HG03439 (cell line): ENCODE measurements around the gene ABHD17A.

Source experiments
- ATAC-seq: cut with Tn5 transposase; IDR thresholded peaks from one replicate; pipeline ENCODE4 v1.9.1; 2021; ENCODE audit warnings: mild to moderate bottlenecking, moderate library complexity; ENCODE audit not compliant: unreplicated experiment

Gene ABHD17A

DNA sequence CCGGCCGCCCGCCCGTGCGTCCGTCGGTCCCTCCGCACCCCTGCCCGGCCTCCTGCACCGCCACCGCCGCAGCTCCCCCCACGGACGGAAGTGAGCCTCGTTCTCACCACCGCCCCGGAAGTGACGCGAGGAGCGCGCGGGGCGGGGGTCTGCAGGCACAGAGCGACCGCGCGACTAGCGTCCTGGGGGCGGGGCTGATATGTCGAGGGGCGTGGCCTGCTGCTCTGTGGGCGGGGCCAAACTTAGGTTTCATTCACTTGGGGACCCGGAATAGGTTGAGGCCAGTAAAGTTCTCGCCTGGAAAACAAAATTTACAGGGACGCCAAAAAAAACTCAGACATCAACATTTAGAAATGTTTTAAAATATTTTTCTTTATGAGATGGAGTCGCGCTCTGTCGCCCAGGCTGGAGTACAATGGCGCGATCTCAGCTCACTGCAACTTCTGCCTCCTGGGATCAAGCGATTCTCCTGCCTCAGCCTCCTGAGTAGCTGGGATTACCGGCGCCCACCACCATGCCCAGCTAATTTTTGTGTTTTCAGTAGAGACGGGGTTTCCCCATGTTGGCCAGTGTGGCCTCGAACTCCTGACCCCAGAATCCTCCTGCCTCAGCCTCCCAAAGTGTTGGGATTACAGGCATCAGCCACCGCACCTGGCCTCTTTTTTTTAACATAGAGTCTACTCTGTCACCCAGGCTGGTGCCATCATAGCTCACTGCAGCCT, at the start of gene ABHD17A:
Gene ABHD17A, minus strand, starts transcription at position 99 of the 722 bp plus-strand sequence. CDS start 3,930 bp downstream, outside the sequence.
- ATAC-seq: peak; percentile 70

DNA sequence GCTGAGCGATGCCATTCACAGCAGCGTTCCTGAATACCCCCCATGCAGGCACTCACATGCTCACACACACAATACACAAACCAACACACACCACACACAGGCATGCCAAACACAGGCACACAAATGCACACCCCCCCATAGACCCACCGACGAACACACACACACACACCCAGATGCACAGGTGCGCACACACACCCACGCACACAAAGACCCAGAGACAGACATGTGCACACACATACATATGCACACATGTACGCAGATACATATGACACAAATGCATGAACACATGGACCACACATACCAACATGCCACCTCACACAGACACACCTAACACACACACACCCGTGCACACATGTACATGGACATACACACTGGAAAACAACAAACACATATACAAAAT, 48.6 kb upstream of the ABHD17A start:
- no peak for ATAC-seq

DNA sequence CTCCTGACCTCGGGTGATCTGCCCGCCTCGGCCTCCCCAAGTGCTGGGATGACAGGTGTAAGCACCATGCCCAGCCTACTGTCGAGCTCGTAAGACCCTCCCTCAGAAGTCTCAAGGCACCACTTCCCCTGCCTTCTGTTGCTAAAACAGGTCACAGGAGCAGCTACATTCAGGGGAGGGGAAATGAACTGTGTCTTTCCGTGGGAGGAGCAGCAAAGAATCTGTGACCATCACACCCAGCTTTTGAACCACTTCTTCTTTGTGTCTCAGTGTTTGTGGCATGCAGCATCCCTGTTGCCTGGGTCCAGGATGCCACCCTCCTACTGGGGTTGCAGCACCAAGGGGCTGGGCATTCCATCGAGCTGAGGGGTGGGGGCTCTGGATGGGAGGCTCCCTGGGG, 47.9 kb upstream of the ABHD17A start:
- ATAC-seq: no peak

DNA sequence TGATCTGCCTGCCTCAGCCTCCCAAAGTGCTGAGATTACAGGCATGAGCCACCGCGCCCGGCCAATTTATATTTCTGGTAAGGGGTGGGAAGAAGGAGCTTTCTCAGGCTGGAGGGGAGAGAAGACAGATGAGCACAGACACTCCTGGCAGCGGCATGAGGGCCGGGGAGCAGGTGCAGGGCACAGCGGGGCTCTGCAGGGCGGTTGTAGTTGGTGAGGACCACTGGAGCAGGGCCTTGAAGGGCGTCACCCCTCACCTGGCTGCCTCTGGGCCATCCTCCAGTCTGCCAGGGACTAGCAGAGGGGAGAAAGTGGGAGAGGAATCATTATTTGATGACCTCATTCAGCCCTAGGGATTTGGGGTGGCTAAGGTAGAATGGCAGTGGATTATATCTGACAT, 47.1 kb upstream of the ABHD17A start:
- no peak for ATAC-seq

DNA sequence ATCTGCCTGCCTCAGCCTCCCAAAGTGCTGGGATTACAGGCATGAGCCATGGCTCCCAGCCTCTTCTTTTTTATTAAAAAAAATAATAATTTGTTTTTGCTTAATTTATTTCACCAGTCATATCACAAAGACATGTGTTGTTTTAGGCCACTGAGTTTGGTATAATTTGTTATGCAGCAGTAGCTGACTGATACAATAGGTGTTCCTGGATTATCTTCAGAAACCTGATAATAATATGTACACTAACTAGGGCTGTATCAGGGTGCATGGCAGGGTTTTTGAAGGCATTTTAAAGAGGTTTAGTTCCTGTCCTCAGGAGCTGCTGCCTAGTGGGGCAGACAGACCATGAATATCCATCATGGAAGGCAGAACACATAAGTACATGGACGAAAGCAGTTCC, 46.1 kb upstream of the ABHD17A start:
- no peak for ATAC-seq

DNA sequence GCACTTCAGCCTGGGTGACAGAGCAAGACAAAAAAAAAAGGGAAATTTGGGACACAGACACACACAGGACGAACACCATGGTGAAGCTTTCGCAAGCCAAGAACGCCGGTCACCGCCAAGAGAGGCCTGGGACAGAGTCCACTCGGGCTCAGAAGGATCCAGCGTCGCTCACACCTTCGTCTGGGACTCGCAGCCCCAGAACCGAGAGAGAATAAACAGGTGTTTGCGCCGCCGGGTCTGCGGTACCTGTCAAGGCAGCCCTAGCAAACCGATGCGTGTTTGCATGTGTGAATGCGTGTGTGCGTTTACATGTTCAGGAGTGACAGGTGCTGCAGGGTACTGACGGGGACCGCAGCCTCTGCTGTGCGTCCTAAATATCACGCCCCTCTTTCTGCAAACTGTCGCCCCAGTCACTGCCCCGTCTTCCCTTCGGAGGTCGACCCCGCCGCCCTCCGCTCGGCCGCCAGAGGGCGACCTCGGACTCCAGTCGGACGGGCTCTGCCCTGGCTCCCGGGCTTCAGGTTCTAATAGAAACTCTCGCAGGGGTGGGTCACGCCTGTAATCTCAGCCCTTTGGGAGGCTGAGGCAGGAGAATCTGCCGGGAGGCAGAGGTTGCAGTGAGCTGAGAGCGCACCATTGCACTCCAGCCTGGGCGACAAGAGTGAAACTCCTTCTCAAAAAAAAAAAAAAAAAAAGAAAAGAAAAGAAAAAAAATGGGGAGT, 43.9 kb upstream of the ABHD17A start:
- no peak for ATAC-seq

DNA sequence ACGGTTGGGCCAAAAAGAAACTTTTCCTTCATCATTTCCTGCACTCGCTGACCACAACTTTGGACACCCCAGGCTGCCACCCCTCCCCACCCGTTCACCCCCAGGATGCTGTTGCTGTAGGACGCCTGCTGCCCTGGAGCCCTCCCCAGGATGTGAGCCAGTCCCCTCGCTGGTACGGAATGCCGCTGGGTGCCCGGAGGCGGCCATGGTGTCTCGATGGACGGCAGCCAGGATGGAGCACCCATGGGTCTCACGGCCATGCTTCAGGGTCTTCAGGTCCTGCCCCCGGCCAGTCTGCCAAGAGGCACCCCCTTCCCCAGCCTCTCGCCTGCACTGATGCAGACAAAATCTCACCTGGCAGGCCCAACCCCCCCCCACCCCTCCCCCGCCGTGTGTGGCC, 40.2 kb upstream of the ABHD17A start:
- ATAC-seq: no peak

DNA sequence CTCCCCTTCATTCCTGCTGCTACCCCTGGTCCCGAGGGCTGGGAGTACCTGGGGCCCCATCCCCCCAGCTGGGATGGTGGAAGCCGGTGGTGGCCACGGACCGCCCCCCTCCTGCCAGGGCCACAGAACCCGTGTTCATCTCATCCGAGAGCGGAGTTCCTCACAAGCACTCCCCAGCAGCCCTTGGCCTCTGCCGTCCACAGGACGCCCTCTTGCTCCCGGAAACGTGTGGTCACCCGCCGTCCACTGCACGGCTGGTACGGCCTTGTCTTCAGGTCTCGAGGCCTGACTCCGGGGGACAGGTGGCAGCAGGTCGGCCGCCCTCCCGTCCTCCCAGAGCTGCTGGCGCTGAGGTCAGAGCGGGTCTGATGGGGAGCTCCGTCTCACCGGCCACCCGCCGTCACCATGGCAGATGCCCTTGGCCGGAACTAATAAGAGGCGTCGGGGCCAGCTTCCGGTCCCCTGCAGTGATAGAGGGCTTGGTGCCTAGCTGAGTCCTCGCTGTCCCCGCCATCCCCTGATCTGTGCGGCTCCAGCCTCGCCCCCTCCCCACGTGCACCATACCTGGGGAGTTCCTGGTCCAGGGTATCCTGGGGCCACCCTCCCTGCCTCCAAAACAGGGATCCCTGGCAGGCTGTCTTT, 39.1 kb upstream of the ABHD17A start:
- no peak for ATAC-seq

DNA sequence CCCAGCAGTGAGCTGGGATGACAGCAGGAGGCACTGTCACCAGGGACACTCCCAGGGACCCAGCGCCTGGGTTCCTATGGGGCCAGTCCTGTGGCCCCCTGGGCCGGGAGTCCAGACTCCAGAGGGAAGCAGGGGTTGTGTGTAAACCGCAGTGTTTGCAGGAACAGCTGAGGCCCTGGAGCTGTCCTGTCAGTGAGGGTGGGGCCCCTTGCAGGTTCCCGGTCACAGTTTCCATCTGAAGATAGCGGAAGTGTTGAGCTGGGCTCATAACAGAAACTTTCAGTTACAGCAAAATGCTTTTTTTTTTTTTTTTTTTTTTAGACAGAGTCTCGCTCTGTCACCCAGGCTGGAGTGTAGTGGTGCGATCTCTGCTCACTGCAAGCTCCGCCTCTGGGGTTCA, 38.0 kb upstream of the ABHD17A start:
- no peak for ATAC-seq

DNA sequence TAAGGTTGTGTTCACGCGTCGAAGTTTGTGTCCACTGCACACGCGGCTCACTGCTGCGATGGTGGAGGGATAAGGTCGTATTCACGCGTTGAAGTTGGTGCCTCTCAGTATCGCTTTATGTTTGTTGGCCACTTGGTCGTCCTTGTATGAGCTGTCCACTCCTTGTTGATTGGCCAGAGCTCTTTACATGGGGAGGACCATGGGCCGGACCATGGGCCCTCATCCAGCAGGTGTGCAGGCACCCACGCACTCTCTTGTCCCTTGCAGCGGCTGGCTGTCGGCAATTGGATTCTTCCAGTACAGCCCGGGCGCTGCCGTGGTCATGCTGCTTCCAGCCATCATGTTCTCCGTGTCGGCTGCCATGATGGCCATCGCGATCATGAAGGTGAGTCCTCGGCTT, 37.5 kb upstream of the ABHD17A start:
- ATAC-seq: no peak

DNA sequence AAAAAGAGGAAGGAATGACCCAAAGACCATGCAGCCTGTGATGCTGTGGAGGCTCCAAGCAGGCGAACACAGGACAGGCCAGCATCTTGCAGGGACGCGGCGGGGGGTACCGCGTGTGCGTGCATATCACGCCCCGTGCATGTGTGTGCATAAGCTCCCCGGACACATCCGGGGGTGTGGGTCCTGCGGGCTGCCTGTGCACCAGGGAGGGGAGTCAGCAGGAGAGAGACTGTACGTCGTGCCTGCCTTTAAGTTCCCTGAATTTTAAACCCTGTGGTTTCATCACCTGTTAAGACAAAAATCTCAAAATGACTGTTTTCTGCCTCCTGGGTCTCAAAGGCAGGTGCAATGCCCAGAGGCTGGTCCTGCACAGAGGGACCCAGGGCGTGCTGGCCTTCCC, 36.5 kb upstream of the ABHD17A start:
- no peak for ATAC-seq

DNA sequence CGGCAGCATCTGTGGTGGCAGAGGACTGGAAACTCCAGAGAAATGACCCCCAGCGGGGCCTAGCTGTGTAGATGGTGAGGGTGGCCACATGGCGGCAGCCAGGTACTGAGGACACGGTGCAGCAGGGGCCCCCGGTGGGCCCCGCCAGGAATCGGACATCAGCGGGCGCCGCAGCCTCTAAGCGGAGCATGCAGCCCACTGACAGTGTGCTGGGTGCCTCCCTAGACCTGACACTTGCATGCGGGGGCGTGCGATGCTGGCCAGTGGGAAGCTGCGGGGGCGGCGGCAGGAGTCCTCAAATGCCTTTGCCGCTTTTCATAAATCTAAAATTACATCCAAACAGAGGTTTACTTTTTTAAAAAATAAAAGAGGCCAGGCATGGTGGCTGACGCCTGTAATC, 36.0 kb upstream of the ABHD17A start:
- ATAC-seq: no peak

DNA sequence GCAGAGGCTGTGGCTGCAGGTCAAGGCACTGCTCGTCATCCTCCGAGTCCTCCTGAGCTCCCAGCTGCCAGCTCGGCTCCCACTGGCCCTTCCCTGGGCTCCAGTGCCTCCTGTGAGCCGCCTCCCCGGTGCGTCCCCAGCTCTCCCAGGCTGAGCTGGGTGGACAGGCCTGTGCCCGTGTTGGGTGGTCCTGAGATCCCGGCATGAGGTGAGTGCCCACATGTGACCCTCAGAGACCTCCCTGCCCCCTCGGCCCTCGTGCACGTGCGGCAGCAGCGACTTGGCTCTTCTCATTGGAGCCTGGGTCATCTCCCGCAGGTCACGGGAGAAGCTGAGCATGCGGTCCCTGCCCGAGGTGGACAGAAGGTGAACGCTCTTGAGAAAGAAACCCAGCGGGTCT, 35.3 kb upstream of the ABHD17A start:
- ATAC-seq: no peak

DNA sequence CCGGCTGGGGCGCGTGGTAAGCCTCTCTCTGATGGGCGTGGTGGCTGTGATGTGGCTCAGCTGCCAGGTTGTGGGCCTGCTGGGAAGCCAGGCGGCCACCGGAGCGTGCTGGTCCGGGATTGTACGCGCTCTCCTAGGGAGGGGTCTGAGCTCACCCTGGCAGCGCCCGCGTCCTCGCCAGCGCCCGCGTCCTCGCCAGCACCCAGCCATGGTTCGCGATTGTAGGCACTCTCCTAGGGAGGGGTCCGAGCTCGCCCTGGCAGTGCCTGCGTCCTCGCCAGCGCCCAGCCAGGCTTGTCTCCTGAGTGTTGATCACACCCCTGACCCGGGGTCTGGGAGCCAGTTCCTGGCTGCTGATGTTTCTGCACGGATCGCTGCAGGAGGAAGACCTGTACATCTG, 33.7 kb upstream of the ABHD17A start:
- ATAC-seq: no peak

DNA sequence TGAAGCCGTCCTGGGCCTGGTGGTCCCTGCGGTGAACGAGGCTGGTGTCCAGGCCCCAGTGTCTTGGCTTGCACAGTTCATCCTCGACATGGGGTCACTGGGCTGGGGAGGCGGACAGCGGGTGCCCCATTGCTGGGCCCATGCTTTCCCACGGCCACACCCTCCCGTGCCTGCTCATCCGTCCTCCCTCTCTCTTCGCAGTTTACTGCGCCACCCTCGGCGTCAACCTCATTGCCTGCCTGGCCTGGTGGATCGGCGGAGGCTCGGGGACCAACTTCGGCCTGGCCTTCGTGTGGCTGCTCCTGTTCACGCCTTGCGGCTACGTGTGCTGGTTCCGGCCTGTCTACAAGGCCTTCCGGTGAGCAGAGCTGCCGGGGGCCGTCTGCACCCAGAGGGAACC, 32.6 kb upstream of the ABHD17A start:
- ATAC-seq: no peak

DNA sequence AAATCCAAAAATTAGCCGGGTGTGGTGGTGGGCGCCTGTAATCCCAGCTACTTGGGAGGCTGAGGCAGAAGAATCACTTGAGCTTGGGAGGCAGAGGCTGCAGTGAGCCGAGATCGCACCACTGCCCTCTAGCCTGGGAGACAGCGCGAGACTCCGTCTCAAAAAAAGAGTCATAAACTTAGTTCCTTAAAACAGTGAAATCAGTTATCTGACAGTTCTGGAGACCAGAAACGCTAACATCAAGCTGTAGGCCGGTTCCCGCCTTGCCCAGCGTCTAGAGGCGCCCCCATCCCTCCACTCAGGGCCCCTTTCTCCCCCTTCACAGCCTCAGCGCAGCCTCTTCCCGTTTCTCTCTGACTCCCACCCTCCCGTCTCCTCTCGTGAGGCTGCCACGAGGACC, 31.9 kb upstream of the ABHD17A start:
- ATAC-seq: no peak

DNA sequence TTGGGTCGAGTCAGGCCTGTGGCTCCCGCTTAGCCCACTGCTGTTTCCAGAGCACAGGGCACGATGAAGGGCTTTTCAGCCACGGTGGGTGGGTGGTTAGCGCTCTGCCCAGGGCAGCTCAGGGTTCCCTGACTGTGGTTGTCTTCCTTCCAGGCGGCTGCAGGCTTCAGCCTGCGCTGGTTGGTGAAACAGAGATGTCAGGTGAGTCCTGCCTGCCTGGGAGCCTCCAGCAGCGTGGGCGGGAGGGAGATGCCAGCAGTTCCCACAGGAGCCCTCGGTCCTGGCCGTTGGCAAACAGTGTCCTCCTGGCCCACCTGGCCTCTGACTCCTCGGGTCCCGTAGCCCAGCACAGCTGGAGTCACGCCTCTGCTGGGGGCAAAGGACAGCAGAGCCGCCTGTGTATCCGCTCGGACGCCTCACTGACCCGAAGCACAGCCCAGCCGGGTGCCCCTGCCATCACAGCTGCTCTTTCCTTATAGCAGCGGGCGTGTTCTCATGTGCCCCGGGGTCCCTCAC, 29.6 kb upstream of the ABHD17A start:
- no peak for ATAC-seq

DNA sequence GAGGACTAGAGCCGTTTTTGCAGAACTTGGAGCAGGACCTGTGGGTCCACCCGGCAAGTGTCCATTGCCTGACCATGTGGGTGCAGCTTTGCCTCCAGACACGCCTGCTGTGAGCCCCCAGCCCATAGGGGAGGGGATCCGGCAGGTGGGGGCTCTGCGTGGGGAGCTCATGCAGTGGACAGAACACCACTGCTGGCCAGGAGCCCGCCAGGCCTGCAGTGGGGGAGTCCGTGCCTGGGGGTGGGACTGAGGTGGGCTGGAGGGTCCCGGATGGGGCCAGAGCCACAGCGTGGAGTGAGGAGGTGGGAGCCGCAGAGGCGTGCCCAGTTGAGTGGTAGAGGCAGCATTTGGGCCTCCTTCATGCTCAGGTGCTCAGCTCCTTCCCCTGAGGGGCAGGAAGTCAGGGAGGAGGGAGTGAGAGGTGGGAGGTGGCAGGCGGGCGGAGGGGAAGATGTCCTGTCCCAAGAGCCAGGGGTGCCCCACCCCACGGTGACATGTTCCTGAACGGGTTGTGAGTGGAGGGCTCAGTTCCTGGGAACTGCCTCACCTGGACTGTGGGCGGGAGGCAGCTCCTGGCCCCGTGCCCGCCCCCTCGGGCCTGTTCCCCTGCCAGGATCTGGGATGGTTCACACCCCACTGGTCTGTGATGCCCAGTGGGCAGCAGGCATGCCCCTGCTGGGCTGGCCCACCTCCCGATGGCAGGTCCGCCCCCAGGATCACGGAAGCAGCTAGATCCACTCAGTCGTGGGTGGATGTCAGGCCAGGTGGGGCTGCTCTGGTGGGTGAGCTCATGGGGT, 28.7 kb upstream of the ABHD17A start:
- no peak for ATAC-seq

DNA sequence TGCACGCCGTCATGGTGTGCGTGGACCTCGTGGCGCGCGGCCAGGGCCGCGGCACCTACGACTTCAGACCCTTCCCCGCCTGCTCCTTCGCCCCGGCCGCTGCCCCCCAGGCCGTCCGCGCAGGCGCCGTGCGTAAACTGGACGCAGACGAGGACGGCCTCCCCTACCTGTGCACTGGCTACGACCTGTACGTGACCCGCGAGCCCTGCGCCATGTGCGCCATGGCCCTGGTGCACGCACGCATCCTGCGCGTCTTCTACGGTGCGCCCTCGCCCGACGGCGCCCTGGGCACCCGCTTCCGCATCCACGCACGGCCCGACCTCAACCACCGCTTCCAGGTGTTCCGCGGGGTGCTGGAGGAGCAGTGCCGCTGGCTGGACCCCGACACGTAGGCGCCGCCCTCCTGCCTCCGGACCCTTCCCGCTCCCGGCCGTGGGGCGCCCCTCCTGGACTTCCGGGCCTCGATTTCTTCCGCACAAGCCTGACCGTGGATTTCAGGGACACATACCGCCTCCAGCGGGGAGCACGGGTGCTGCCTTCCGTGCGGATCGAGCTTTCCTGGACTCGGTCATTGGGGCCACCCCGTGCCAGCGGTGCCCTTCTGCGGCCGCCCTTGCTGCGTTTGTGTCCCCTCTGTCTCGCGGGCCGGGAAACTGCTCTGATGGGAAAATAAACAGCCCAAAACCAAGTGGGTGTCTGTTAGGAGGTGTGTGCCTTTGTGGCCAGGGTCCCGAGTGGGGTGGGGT, 27.6 kb upstream of the ABHD17A start:
- ATAC-seq: no peak

DNA sequence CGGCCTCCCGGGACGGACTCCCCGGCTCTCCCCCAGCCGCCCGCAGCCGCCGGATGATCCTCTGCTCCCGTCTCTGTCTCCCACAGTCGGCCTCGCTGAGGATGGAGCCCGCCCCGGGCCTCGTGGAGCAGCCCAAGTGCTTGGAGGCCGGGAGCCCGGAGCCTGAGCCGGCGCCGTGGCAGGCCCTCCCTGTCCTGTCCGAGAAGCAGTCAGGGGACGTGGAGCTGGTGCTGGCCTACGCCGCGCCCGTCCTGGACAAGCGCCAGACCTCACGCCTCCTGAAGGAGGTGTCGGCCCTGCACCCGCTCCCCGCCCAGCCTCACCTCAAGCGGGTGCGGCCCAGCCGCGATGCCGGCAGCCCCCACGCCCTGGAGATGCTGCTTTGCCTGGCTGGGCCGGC, 26.7 kb upstream of the ABHD17A start:
- no peak for ATAC-seq
